ENCODE data around the gene TRDMT1.

Gene TRDMT1

GRCh38 chr10:17171141-17171641 lies 30.3 kb downstream of the TRDMT1 start:
- DNase-seq, result no peak

- no peak for DNase-seq
Measured at GRCh38 chr10:17169803-17170202, 31.7 kb downstream of the TRDMT1 start.

GRCh38 chr10:17166699-17167098 lies 34.8 kb downstream of the TRDMT1 start:
- no peak for DNase-seq

- no peak for DNase-seq
Measured at GRCh38 chr10:17162828-17163227, 38.6 kb downstream of the TRDMT1 start.

GRCh38 chr10:17161775-17162174 lies 39.7 kb downstream of the TRDMT1 start:
- no peak for DNase-seq

GRCh38 chr10:17157024-17157423 lies 44.4 kb downstream of the TRDMT1 start:
- DNase-seq, result no peak

GRCh38 chr10:17155826-17156225 lies 45.6 kb downstream of the TRDMT1 start:
- DNase-seq, result no peak

- DNase-seq, result no peak
Measured at GRCh38 chr10:17154116-17154515, 47.4 kb downstream of the TRDMT1 start.

- no peak for DNase-seq
Measured at GRCh38 chr10:17153321-17153720, 48.2 kb downstream of the TRDMT1 start.

- DNase-seq, result no peak
Measured at GRCh38 chr10:17151716-17152115, 49.8 kb downstream of the TRDMT1 start.

- DNase-seq, result no peak
Measured at GRCh38 chr10:17147884-17148489, 53.5 kb downstream of the TRDMT1 start.

- DNase-seq, result no peak
Measured at GRCh38 chr10:17146892-17147291, 54.6 kb downstream of the TRDMT1 start.

GRCh38 chr10:17145239-17145638 lies 56.2 kb downstream of the TRDMT1 start:
- no peak for DNase-seq

- no peak for DNase-seq
Measured at GRCh38 chr10:17144757-17145156, 56.7 kb downstream of the TRDMT1 start.

- no peak for DNase-seq
Measured at GRCh38 chr10:17144032-17144431, 57.4 kb downstream of the TRDMT1 start.

- DNase-seq, result no peak
Measured at GRCh38 chr10:17143055-17143690, 58.3 kb downstream of the TRDMT1 start.

GRCh38 chr10:17141504-17142229 lies 59.8 kb downstream of the TRDMT1 start:
- no peak for DNase-seq

- DNase-seq, result no peak
Measured at GRCh38 chr10:17140386-17140761, 61.1 kb downstream of the TRDMT1 start.

- no peak for DNase-seq
Measured at GRCh38 chr10:17138460-17139042, 62.9 kb downstream of the TRDMT1 start.

- DNase-seq, result no peak
Measured at GRCh38 chr10:17134737-17135260, 66.7 kb downstream of the TRDMT1 start.

- no peak for DNase-seq
Measured at GRCh38 chr10:17134282-17134681, 67.2 kb downstream of the TRDMT1 start.

GRCh38 chr10:17129741-17130140 lies 71.7 kb downstream of the TRDMT1 start, which contains the start of gene CUBN:
Gene CUBN (minus strand): TSS chr10:17129811. CDS start chr10:17129765, 46 bp downstream.
- DNase-seq, result no peak

- DNase-seq, result no peak
Measured at GRCh38 chr10:17128261-17128660, 73.2 kb downstream of the TRDMT1 start.
